ENCODE measurements around the gene ODF2.

DNA sequence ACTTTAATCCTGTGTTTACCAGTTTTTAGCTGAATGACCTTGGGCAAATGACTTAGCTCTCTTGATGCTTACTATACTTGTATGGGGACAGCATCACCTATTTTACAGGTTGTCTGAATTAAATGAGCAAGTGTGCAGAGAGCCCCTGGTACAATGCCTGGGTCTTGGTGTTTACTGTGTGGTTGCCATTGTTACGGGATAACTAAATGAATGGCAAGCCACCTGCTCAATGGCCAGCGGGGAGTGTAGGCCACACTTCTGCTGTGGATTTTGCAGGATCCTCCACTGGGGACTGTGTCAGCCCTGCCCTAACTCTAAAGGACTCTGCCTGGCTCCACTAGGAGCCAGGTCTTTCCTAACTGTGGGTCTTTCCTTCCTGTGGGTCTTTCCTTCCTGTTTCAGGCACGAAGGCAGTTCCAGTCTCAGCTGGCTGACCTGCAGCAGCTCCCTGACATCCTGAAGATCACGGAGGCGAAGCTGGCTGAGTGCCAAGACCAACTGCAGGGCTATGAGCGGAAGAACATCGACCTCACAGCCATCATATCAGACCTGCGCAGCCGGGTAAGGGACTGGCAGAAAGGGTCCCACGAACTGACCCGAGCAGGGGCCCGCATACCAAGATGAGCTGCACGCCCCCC lies 38.4 kb downstream of the ODF2 start:
- TF ChIP-seq, protein P1, sequence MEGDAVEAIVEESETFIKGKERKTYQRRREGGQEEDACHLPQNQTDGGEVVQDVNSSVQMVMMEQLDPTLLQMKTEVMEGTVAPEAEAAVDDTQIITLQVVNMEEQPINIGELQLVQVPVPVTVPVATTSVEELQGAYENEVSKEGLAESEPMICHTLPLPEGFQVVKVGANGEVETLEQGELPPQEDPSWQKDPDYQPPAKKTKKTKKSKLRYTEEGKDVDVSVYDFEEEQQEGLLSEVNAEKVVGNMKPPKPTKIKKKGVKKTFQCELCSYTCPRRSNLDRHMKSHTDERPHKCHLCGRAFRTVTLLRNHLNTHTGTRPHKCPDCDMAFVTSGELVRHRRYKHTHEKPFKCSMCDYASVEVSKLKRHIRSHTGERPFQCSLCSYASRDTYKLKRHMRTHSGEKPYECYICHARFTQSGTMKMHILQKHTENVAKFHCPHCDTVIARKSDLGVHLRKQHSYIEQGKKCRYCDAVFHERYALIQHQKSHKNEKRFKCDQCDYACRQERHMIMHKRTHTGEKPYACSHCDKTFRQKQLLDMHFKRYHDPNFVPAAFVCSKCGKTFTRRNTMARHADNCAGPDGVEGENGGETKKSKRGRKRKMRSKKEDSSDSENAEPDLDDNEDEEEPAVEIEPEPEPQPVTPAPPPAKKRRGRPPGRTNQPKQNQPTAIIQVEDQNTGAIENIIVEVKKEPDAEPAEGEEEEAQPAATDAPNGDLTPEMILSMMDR (IDR thresholded peaks at IDR 0.05), result no peak
- no peak for TF ChIP-seq CHD2 (IDR thresholded peaks at IDR 0.05; ENCODE audit: low read length, partially characterized antibody)
- TF ChIP-seq, protein P2, sequence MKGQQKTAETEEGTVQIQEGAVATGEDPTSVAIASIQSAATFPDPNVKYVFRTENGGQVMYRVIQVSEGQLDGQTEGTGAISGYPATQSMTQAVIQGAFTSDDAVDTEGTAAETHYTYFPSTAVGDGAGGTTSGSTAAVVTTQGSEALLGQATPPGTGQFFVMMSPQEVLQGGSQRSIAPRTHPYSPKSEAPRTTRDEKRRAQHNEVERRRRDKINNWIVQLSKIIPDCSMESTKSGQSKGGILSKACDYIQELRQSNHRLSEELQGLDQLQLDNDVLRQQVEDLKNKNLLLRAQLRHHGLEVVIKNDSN (IDR thresholded peaks at IDR 0.05; ENCODE audit: borderline replicate concordance, low read depth), result no peak
- no peak for TF ChIP-seq MXI1 (IDR thresholded peaks at IDR 0.05; ENCODE audit: low read depth, low read length)
- TF ChIP-seq, protein P3, sequence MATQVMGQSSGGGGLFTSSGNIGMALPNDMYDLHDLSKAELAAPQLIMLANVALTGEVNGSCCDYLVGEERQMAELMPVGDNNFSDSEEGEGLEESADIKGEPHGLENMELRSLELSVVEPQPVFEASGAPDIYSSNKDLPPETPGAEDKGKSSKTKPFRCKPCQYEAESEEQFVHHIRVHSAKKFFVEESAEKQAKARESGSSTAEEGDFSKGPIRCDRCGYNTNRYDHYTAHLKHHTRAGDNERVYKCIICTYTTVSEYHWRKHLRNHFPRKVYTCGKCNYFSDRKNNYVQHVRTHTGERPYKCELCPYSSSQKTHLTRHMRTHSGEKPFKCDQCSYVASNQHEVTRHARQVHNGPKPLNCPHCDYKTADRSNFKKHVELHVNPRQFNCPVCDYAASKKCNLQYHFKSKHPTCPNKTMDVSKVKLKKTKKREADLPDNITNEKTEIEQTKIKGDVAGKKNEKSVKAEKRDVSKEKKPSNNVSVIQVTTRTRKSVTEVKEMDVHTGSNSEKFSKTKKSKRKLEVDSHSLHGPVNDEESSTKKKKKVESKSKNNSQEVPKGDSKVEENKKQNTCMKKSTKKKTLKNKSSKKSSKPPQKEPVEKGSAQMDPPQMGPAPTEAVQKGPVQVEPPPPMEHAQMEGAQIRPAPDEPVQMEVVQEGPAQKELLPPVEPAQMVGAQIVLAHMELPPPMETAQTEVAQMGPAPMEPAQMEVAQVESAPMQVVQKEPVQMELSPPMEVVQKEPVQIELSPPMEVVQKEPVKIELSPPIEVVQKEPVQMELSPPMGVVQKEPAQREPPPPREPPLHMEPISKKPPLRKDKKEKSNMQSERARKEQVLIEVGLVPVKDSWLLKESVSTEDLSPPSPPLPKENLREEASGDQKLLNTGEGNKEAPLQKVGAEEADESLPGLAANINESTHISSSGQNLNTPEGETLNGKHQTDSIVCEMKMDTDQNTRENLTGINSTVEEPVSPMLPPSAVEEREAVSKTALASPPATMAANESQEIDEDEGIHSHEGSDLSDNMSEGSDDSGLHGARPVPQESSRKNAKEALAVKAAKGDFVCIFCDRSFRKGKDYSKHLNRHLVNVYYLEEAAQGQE (IDR thresholded peaks at IDR 0.05; ENCODE audit: low read depth, low read length), result no peak
- TF ChIP-seq RAD21 (IDR thresholded peaks at IDR 0.05; ENCODE audit: low read length), result no peak
